ENCODE results near the gene CLSTN3.

The CLSTN3 gene

DNA sequence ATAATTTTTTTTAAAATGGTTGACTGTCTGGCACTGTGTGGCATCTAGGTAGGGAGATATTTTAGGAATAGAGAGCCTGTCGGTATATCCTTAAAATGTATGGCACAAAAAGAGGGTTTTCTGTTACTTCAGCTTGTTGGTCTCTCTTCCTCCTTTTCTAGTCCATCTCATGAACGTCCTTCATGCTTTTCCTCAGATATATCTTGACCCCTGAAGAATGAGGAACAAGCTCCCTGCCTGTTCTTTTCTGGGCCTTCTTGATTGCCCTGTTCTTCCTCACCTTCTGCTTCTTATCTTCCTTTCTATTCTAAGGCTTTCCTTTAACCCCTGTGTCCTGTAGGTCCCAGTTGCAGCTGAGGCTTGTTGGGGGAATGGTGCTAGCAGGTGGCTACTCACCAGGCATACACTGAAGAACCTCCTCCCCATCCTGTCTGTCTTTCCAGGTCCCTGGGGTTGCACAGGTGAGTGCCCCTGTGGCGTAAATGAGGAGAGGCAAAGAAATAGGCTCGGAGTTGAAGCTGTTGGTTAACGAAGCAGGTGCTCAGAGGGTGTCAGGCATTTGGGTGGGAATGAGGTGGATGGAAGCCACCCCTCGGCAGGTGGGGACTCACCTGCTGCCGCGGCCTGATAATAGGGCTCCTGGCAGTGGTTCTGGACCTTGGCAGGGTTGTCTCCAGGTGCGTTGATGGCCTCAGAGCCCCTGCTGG is 30.7 kb upstream of the CLSTN3 start:
- TF ChIP-seq, protein P1, sequence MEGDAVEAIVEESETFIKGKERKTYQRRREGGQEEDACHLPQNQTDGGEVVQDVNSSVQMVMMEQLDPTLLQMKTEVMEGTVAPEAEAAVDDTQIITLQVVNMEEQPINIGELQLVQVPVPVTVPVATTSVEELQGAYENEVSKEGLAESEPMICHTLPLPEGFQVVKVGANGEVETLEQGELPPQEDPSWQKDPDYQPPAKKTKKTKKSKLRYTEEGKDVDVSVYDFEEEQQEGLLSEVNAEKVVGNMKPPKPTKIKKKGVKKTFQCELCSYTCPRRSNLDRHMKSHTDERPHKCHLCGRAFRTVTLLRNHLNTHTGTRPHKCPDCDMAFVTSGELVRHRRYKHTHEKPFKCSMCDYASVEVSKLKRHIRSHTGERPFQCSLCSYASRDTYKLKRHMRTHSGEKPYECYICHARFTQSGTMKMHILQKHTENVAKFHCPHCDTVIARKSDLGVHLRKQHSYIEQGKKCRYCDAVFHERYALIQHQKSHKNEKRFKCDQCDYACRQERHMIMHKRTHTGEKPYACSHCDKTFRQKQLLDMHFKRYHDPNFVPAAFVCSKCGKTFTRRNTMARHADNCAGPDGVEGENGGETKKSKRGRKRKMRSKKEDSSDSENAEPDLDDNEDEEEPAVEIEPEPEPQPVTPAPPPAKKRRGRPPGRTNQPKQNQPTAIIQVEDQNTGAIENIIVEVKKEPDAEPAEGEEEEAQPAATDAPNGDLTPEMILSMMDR (IDR thresholded peaks at IDR 0.05; ENCODE audit: poor library complexity, severe bottlenecking): no peak
- no peak overlapping the region for H3K27ac ChIP-seq (ENCODE audit: poor library complexity, severe bottlenecking)
- H3K36me3 ChIP-seq (ENCODE audit: low read depth): no peaks in the 10 kb centered on the region
- DNase-seq (ENCODE audit: low spot score) (no peak), ATAC-seq (ENCODE audit: low read depth) (no peak)
- no peaks in the 10 kb centered on the region for H3K9me3 ChIP-seq (ENCODE audit: severe bottlenecking)
- no peaks in the 10 kb centered on the region for H3K4me1 ChIP-seq (ENCODE audit: insufficient read depth, poor library complexity, severe bottlenecking)
- H3K4me3 ChIP-seq (ENCODE audit: severe bottlenecking): no peak overlapping the region
- H3K27me3 ChIP-seq (ENCODE audit: insufficient read depth, poor library complexity, severe bottlenecking): no peaks in the 10 kb centered on the region

DNA sequence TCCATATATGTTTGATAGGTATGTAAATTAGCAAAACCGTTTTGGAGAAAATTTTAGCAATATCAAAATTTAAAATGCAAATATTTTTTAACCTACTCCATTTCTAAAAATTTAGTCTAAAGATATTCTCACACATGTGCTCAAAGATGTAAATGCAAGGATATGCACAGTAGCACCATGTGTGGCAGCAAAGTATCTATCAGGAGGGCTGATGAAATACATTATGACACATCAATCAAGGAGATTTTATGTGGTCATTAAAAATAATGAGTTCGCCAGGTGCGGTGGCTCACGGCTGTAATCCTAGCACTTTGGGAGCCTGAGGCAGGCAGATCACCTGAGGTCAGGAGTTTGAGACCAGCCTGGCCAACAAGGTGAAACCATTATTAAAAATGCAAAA is 29.9 kb upstream of the CLSTN3 start:
- ATAC-seq (ENCODE audit: low read depth) (no peak), DNase-seq (ENCODE audit: low spot score) (no peak)
- no peak overlapping the region for H3K27ac ChIP-seq (ENCODE audit: poor library complexity, severe bottlenecking)
- no peak overlapping the region for H3K4me3 ChIP-seq (ENCODE audit: severe bottlenecking)
- H3K9me3 ChIP-seq (ENCODE audit: severe bottlenecking): no peaks in the 10 kb centered on the region
- no peaks in the 10 kb centered on the region for H3K36me3 ChIP-seq (ENCODE audit: low read depth)
- H3K4me1 ChIP-seq (ENCODE audit: insufficient read depth, poor library complexity, severe bottlenecking): no peaks in the 10 kb centered on the region
- TF ChIP-seq, protein P1 (IDR thresholded peaks at IDR 0.05; ENCODE audit: poor library complexity, severe bottlenecking): no peak
- H3K27me3 ChIP-seq (ENCODE audit: insufficient read depth, poor library complexity, severe bottlenecking): no peaks in the 10 kb centered on the region

DNA sequence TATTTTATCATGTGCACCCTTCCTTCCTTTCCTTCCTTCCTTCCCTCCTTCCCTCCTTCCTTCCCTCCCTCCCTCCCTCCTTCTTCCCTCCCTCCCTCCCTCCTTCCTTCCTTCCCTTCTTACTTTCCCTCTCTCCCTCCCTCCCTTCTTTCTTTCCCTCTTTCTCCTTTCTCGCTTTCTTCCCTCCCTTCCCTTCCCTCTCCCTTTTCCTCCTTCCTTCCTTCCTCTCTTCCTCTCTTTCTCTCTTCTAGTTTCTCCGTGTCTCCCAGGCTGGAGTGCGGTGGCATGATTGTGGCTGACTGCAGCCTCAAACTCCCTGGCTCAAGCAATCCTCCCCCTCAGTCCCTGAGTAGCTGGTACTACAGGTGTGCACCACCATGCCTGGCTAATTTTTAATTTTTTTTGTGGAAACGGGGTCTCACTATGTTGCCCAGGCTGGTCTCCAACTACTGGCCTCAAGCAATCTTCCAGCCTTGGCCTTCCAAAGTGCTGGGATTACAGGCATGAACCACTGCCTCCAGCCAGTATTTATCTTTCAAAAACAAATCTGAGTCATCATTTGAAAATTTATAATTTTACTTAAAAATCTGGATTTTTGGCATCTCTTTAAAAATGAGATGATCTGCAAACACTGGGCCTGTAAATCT is 29.0 kb upstream of the CLSTN3 start:
- Histone ChIP-seq H3K4me3 (ENCODE audit: severe bottlenecking) (no peak overlapping the region), H3K27me3 (ENCODE audit: insufficient read depth, poor library complexity, severe bottlenecking) (no peaks in the 10 kb centered on the region), H3K4me1 (ENCODE audit: insufficient read depth, poor library complexity, severe bottlenecking) (no peaks in the 10 kb centered on the region), H3K9me3 (ENCODE audit: severe bottlenecking) (no peaks in the 10 kb centered on the region), H3K27ac (ENCODE audit: poor library complexity, severe bottlenecking) (no peak overlapping the region), H3K36me3 (ENCODE audit: low read depth) (peaks cover 6% of the 10 kb centered on the region; the same call in 1 of the 2 replicates)
- no peak for ATAC-seq (ENCODE audit: low read depth)
- no peak for DNase-seq (ENCODE audit: low spot score)
- TF ChIP-seq, protein P1 (IDR thresholded peaks at IDR 0.05; ENCODE audit: poor library complexity, severe bottlenecking): no peak

DNA sequence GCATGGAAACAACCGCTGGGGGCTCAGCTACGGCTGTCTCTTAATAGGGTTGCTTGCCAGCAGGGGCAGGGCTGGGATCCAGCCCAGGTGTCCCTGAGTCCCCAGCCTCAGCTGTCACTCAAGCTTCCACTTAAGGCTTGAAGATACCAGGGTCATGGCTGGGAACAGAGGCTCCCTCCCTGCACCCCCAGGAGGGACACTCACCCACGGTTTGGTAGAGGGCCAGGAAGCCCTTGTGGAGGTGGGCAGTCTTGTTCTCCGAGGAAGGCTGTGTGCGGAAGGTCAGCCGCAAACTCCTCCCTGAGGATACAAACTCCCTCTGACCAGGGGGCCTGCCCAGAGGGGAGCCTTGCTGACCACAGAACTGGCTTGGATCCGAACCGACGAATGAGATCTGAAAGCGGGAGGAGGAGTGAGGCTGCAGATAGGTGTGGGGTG is 28.5 kb upstream of the CLSTN3 start:
- DNase-seq (ENCODE audit: low spot score): no peak
- H3K27ac ChIP-seq (ENCODE audit: poor library complexity, severe bottlenecking): no peak overlapping the region
- H3K36me3 ChIP-seq (ENCODE audit: low read depth): peaks cover 12% of the 10 kb centered on the region; the same call in 1 of the 2 replicates
- TF ChIP-seq, protein P1 (IDR thresholded peaks at IDR 0.05; ENCODE audit: poor library complexity, severe bottlenecking): no peak
- H3K4me1 ChIP-seq (ENCODE audit: insufficient read depth, poor library complexity, severe bottlenecking): no peaks in the 10 kb centered on the region
- no peak for ATAC-seq (ENCODE audit: low read depth)
- no peaks in the 10 kb centered on the region for H3K27me3 ChIP-seq (ENCODE audit: insufficient read depth, poor library complexity, severe bottlenecking)
- H3K4me3 ChIP-seq (ENCODE audit: severe bottlenecking): no peak overlapping the region
- H3K9me3 ChIP-seq (ENCODE audit: severe bottlenecking): no peaks in the 10 kb centered on the region

DNA sequence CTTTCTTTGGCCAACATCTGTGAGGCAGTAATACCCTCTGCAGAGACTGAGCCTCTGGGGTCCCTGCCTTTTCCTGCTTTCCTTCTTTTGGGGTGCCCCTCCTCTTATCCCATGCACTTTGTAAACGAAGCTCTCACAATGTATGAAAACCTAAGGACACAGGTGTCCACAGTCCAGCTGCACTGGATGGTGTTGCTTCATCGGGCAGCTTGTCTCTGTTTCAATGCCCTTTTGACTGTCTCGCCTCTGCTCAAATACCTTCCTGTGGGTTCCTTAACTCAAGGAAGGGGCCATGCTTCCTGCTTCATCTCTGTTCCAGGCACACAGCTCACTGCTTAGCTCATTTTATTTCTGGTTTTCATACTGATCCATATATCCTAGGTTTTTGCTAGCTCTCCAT is 27.6 kb upstream of the CLSTN3 start:
- Histone ChIP-seq H3K27ac (ENCODE audit: poor library complexity, severe bottlenecking) (no peak overlapping the region), H3K36me3 (ENCODE audit: low read depth) (peaks cover 13% of the 10 kb centered on the region; the same call in 1 of the 2 replicates), H3K4me1 (ENCODE audit: insufficient read depth, poor library complexity, severe bottlenecking) (no peaks in the 10 kb centered on the region), H3K4me3 (ENCODE audit: severe bottlenecking) (no peak overlapping the region), H3K27me3 (ENCODE audit: insufficient read depth, poor library complexity, severe bottlenecking) (no peaks in the 10 kb centered on the region), H3K9me3 (ENCODE audit: severe bottlenecking) (no peaks in the 10 kb centered on the region)
- ATAC-seq (ENCODE audit: low read depth) (no peak), DNase-seq (ENCODE audit: low spot score) (no peak)
- TF ChIP-seq, protein P1 (IDR thresholded peaks at IDR 0.05; ENCODE audit: poor library complexity, severe bottlenecking): no peak
